IPS-NIHi11 (cell line): ENCODE results near the gene MRRF.

Experiments
- DNase-seq: peaks from one replicate; pipeline ENCODE4 v3.0.0; 2012; ENCODE audit warnings: mixed read lengths, low spot score

MRRF gene, protein sequence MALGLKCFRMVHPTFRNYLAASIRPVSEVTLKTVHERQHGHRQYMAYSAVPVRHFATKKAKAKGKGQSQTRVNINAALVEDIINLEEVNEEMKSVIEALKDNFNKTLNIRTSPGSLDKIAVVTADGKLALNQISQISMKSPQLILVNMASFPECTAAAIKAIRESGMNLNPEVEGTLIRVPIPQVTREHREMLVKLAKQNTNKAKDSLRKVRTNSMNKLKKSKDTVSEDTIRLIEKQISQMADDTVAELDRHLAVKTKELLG

DNA sequence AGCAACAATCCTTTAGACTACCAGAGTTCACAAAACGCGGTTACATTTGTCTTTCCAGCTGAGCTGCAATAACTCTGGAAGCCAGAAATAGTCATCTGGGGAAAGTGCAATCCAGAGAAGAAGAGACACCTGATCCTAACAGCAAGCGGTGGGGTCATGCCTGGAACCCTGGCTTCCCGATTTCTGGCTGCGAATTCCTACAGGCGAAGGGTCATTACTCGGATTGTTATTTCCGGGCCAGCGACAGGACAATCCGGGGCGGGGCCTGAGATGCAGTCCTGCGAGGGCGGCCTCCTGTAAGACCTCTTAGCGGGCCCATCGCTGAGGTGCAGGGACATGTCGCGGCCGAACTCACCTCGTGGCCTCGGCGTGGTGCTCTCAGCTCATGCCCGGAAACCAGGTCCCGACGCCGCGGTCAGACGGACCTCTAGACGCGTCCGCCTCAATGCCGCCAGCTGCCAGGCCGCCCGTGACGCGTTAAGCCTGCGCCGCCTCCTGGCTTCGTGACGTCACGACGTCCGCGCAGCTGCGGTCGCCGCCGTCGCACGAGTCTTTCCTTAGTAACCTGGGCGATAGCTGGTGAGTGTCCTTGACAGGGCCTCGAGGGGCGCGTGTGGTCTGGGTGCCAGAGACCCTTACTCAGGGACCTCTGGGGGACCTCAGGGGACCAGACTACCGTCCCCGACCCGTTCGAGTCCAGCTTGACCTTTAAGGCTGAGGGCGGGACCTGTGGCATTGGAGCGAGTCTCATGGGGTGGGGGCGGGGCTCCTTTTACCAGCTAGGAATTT, at the start of gene MRRF, which contains the start of gene RBM18:
TSS of gene MRRF (plus strand) at position 523 of the 789 bp plus-strand sequence. CDS start 6,010 bp downstream, outside the sequence.
TSS of gene RBM18 (minus strand) at position 481 of the 789 bp plus-strand sequence. CDS start 3,348 bp downstream, outside the sequence.
- DNase-seq: peak; percentile 96

DNA sequence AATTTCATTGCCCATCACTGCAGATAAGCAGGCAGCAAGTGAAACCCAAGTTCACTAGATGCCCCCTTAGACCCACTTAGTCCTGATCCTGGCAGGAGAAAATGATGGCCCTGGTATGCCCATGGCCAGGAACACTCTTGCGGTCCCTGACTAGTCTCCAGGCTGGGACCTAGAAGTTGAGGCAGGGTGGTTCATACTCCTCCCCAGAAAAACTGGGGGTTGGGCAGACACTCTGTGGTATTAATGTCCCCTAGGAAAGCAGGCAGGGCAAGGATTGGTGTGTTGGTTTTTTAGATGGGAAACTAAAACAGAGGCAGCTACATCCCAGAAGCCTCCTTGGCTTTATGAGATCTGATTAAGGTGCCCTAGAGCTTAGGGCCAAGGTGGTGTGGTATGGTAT, 49.0 kb upstream of the MRRF start:
- DNase-seq: no peak

DNA sequence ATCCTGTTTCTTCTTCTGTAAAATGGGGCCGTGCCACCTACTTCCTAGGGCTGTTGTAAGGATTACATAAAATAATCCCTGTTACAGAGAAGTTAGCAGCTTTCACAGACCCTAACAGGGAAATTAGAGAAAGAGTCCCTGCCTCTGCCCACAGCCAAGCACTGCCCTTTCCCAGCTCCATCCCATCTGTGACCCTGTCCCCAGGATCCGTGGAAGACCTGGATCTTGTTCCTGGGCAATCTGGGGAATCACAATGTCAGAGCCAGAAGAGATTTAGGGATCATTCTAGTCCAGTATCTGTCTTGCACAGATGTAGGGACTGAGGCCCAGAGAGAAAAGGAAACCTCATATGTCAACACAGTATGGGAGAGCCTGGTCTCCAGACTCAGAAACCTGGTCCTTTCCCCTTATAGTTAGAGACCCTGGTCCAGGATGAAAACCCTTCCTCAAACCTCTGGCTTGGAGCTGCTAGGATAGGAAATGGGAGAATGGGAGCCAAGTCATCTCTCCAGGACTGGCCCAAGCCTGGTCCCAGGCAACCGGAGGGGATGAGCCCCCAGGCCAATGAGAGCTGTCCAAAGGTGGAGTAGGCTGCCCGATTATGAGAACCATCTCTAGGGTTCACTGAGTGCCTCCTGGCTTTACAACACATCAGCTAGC, 48.4 kb upstream of the MRRF start:
- no peak for DNase-seq

DNA sequence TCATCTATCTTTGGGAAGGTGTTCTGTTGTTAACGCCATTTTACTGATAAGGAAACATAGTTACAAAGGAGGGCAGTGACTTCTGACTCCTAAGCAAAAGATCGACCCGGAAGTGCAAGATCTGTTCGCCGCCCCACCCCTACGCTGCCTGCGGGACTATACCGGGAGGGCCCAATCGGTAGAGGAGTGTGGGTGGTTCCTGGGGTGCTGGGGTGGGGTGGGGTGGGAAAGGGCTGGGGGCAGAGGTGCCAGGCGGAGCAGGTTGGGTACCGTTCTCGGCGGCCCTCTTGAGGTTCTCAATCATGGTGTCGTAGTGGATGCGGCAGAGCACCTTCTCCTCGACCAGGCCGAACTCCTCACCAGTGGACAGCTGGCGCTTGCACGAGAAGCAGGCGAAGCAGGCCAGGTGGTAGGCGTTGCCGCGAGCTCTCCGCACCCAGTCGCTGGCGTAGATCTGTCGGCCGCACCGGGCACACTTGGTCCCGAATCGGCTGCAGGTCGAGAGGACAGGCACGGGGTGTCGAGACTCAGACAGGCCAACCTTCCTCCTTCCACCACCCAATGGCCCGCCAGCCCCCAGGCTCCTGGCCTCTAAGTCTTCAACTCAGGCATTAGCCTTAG, 47.8 kb upstream of the MRRF start:
- DNase-seq: no peak

DNA sequence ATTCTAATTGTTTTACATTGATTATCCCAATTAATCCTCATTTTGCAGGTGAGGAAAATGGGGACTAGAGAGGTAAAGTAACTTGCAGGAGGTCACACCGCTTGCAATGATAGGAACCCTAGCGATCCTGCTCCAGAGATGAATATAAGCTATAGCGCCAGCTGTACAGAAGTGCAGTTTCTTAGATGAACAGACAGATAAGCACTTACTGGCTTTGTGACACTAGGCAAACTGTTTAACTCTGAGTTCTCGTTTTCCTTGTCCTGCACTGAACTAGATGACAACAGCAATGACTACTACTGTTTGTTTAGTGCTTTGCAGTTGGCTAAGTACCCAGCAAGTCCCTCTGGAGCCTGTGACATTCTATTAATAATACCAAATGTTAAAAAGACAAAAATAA, 47.0 kb upstream of the MRRF start:
- no peak for DNase-seq

DNA sequence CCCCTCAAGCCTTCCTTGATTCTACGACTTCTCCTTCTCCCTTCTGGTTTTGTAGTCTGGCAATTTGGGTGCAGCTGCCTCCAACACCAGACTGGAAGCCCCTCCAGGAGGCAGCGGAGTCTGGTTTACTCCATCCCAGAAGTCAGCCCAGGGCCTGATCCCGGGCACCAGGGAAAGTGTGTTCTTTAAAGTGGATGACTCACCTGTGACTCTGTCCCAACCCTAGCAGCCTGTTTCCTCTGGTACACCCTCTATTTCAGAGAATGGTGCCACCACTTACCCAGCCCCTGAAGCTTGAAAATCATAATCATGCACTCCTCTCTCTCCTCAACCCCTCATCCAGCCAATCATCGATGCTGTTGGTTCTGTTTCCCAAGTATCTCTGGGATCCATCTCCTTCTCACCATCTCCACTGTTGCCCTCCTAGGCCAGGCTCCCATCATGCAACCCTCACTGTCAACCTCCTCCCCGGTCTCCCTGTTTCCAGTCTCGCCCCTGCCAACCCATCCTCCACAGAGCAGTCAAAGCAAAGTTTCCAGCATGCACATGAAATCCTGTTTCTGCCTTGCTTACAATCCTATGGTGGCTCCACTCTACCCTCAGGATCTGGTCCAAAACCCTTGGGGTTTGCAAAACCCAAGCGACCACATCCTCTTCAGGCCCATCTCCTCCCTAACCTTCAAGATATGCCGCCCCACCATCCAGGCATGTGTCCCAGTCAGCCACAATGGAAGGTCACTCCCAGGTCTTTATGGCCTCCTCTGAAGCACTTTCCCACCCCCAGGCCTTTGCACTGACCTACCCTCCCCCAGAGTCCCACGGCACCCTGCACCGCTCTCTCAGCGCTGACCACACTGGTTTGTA, 46.4 kb upstream of the MRRF start:
- no peak for DNase-seq

DNA sequence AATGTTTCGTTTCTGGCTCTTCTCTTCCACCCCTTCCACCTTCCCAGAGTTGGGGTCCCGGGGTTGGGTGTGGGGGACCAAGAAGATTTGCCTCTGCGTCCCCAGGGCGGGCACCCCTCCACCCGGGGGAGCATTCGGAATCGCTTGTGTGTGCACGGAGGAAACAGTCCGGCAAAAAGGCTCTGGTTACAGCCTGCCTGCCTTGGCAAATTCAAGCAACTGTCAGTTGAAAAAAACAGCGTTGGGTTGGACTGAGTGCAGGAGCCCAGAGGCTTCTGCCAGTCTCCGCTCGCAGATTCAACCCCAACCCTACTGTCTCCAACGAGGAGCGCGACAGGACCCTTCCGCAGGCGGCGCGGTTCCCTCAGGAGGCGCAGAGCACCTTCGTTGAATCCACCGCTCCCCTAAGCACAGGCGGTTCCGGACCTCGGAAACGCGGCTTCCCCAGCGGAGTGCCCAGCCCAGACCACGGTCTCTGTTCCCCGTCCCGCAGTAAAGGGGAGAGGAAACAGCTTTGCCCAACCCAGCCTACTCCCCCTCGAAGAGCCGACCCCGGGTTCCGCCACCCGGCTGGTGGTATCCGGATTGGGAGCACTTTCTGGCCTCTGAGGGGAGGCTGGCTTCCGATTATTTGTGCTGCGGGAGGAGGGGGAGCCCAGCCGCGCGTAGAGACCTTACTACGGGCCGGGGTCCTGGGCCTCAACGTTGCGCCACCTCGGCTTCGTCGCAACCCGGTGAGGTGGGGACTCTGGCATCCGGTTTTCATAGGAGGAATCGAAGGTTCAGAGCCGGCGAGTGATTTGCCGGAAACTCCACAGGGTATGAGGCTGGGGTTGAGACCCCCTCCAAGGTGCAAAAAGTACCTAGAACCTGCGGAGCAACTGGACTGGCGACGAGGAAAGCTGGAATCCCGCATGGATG, 45.5 kb upstream of the MRRF start:
- no peak for DNase-seq

DNA sequence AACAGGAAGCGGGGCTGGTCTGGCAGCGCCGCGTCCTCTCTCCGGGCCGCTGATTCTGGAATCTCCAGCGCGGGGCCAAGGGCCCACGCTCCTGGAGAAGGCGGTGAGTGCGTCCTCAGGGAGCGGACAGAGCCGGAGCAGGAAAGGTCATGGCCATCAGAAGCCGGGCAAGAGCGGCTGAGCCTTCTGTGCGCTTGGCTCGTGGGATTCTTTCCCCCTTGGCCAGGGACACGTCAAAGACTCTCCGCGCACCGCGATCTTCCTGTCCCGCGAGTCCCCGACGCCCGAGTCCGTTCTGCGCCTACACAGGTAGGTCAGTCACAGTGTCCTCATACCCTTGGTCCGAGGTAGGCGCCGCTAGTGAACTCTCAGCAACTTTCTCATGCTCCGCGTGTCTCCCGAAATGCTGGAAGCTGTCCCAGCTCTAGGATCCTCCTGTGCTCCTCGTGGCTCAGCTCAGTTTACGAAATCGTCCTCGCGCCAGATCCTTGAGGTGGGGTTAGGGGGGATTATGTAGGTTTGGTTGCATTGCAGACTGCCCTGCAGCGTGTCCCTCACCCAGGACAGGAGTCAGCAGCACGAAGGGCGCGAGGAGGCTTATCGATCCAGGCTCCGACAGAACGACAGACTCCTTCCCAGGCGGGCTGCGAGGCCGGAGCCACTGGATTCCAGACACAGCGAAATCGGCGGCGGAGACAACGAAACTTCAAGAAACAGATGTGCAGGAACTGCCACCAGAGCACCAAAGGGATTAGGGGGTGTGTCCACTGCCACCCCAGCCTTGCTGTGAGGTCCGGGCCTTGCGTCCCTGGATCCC, 44.6 kb upstream of the MRRF start:
- no peak for DNase-seq

DNA sequence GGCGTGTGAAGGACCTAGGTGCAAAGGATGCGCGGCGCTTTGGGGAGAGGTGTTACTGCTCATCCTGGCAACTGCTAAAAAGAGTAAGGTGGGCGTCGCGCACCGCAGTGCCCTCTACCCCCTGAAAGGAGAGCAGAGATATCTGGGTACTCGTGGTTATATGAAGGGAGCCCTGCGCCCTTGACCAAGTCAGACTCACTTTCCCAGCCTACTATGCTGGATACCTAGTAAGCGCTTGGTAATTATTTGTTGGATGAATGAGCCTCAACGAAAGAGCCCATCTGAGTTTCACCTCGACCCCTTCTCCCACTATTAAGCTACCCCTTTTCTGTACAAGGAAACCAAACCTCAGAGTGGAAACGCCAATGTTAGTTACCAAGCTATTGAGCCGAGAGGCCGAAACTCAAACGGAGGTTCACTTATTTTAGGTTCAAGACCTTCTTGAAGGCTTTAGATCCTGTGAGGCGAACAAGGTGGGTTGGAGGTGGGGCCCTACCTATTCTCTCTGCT, 44.0 kb upstream of the MRRF start:
- DNase-seq: no peak

DNA sequence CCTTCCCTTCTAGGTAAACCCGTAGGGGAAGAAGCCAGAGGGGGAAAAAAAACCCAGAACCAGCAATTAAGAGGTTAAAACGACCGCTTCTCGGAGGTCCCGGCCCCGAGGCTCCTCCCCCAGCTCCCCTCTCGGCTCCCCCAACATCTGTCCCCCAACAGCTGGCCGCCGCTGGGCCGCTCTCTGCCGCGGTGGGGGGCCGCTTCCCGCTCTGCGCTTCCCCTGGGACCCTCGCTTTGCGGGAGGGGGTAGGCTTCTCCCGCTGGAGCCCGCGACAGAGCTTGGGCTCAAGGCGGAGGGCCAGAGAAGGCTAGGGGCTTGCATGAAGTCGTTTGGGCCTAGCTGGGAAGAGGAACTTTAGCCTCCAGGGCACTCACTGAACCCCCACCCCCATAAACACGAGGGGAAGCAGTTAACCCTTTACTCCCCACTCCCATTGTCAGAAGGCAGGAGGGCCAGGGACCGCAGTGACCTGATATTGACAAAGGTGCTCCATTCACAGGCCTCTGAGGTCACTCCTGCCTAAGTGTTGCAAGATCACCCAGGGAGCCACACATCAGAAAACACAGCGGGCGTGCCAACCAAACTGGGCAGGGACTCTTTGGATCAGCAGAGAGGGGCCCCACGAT, 43.4 kb upstream of the MRRF start:
- DNase-seq: peak; percentile 69

DNA sequence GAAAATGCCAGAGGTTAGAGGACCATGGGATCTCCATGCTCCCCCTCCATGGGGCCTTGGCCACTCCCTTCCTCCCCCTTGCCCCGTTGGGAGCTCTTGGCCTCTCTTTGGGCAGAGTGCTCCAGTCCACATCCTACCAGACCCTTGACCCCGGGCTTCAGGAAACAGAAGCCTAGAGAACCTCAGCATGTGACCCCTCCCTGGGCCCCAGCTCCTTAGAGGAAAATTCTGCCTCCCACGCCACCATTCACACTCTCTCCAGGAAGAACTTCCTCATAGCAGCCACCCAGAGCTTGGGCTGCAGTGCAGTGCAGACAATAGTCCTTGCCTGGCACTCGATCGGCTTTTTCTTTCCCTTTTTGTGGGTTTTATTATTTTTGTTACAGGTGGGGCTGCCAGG, 41.9 kb upstream of the MRRF start:
- no peak for DNase-seq

DNA sequence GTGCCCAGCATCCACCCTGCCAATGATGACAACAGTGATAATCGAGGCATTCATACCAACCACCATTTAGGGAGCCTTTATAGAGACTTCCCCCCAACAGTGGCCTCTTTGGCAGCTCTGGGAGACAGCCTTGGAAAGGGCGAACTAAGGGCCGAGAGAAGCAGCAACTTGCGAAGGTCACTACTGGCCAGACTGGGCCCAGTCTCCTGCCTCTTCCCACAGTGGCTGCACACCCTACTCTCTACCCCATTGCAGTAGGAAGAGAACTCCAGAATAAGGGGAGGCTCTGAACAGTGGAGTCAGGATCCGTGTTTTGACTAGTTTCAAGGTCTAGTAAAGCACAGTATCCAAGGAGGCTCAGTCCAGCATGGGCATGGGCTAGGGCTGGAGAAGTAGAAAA, 41.2 kb upstream of the MRRF start:
- DNase-seq: no peak

DNA sequence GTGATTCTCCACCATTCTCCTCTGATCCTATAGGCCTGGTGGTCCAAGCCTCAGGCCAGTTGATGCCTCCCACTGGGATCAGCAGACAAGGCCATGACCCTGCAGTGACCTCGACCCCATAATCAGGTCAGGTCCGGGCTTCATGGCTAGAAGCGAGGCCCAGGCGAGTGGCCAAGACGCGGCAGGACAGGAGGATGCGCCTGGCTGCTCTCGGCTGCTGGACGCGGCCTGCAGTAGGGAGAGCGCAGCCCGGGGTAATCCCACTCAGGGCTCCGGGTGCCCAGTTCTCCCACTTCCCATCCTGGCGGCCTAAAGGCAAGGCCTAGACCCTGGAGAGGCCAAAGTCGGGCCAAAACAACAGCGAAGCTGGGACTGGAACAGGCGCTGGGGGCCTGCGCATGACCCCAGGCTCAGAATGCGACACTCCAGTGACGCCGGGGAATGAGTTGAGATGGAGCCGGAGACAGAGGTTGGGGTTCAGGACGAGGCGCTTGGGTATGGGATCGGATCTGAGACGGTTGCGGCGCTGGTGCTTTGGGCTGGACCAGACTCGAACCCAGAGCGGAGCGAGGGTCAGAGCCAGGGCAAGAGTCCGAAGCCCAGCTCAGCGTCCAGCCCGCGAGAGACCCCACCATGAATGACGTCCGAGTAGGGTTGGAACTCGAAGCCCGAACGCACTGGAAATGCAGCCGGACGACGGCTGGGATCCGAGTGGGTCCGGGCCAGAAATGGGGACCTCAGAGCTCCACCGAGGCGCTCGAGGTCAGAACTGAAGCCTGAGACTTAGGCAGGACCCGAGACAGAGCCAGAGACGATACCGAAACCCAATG, 39.2 kb upstream of the MRRF start:
- DNase-seq: no peak

DNA sequence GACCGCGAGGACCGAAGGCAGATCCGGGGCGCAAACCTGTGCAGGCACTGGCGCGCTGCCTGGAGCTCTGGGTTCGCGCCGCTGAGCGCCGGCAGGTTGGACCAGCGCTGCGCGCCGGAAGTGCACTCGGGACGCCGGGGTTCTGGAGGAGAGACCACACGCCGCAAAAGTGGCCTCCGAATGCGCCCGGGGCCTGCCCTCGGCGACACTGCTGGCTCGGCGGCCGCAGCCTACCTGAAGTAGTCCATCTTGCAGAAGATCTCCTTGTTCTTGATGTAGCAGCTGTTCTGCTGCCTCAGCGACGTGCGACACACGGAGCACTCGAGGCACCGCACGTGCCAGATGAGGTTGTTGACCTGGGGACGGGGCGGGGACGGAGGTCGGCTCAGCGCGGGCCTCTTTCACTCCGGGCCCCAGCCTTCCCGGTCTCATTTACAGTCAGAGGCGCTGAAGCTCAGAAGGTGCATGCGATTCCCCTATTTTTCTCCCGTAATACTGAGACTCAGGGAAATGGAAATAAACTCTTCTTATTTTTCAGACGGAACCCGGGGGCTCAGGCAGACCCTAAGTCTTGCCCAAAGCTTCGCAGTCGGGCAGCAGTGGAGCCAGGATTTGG, 38.4 kb upstream of the MRRF start:
- DNase-seq: no peak

DNA sequence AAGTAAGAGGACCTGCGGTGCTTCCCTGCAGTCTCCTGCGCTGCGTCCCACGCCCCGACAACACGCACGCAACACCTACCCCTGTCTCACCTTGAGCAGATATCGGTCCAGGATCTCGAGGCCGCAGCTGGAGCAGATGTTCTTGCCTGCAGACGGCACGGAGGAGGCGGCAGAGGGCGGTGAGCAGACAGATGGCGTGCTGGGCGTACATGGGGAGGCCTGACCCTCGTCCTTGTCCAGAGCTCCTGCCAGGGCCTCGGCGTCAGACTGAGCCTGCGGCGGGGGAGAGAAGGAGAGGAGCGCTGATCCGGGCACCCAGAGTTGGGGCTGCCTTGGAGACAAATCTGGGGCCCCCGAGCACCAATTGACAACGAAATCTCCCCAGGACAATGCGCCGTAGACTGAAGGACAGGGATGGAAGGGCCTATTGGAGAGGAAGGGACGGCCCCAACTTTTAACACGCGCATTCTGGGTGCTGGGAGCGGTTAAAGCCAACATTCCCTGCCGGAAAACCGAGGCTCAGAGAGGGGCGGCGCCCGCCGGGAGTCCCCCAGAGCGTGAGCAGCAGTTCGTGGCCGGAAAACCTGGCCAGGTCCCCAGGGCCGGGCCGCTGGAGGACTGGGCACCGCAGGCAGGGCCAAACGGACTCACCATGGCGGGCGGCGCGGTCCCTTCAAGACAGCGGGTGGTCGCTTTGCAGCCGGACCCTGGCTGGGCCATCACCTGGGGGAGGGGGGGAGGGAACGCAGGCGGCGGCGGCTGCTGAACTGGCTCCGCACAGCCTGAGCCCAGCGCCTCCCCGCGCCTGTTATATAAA, 37.7 kb upstream of the MRRF start:
- peak; percentile 72 for DNase-seq

DNA sequence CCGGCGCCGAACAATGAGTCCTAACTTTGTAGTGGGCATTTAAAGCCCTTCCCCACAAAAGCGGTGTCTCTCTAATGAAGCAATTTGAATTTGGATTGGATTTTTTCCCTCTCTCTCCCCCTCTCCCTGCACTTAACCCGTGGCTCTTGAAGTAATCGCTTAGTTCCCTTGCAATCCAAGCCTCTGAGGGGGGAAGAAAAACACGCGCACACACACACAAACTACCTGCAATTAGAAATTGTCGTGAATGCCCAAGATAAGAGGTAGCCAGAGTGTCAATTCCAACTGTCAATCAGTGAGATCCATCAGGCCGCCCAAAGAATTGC, 37.1 kb upstream of the MRRF start:
- DNase-seq: no peak

DNA sequence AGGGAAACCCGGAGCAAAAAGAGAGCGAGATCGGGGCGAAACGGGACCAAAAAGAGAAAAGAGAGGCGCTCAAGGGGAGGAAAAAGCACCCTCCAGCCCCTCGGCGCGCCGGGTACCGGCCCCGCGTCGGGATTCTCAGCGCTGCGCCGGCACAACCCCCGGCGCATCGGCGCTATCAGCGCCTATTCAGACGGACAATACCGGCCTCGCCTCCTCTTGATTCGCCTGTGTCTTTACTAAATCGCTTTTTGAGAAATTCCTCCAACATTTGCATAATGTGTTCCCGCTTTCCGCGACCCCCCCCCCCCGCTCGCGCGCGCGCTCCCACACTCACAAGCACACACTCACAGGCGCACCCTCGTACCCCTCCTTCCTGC, 36.5 kb upstream of the MRRF start:
- DNase-seq: no peak
